ENCODE measurements around the gene FAM193B. TPM values are rescaled to one million over a fixed set of nuclear protein-coding genes. Genes with fewer than 3 reads are reported as not detected.

Gene FAM193B
- total RNA-seq, 1 donor from 2014 or later: 227 TPM

GRCh38 chr5:177475563-177476427 is 78.6 kb downstream of the FAM193B start:
- H3K27me3 Mint-ChIP-seq (ENCODE audit: unreplicated experiment): peaks cover 40% of the 10 kb centered on the region
- H3K4me3 Mint-ChIP-seq (ENCODE audit: unreplicated experiment): peak overlapping the region; percentile 79
- peaks cover 44% of the 10 kb centered on the region for H3K4me1 Mint-ChIP-seq (ENCODE audit: low read depth, unreplicated experiment)
- H3K36me3 Mint-ChIP-seq (ENCODE audit: unreplicated experiment): no peaks in the 10 kb centered on the region
- peaks cover 40% of the 10 kb centered on the region for H3K9me3 Mint-ChIP-seq (ENCODE audit: unreplicated experiment)
- DNase-seq: no peak
- H3K27ac Mint-ChIP-seq (ENCODE audit: unreplicated experiment): peak overlapping the region; percentile 95
- TF ChIP-seq CTCF (IDR thresholded peaks at IDR 0.05; ENCODE audit: partially characterized antibody, unreplicated experiment): no peak

DNA sequence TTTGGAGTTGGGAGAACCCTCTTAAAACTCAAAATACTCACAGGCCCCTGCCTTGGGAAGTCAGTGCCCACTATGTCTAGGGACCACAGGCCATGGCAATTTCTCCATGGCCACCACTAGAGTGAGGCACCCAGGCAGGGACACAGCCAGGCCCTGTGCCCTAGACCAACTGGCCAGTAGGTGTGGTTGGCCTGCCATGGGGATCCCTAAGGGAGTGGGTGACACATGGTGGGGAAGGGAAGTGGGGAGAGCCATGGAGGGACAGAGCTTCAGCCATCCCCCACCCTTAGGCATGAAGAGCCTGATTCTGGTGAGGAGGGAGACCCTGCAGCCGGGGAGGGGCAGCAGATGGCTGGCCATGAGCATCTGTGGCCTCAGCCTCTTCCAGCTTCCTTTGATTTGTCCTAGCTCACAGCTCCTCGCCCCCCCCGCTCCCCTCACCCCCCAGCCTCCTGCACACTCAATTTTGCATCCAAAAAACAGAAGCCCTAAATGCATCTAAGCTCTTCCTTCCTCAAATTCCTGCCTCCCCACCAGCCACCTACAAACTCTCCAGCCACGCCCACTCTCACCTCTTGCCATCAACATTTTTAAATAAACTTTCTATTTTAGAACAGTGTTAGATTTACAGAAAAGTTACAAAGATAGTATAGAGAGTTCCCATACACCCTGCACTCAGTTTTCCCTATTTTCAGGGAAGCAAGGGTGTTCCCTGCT is 79.4 kb downstream of the FAM193B start:
- Mint-ChIP-seq H3K4me3 (ENCODE audit: unreplicated experiment) (peak overlapping the region; percentile 79), H3K36me3 (ENCODE audit: unreplicated experiment) (no peaks in the 10 kb centered on the region), H3K4me1 (ENCODE audit: low read depth, unreplicated experiment) (peaks cover 49% of the 10 kb centered on the region), H3K9me3 (ENCODE audit: unreplicated experiment) (peaks cover 48% of the 10 kb centered on the region), H3K27ac (ENCODE audit: unreplicated experiment) (peak overlapping the region; percentile 95), H3K27me3 (ENCODE audit: unreplicated experiment) (peaks cover 48% of the 10 kb centered on the region)
- DNase-seq: peak; percentile 61
- no peak for TF ChIP-seq CTCF (IDR thresholded peaks at IDR 0.05; ENCODE audit: partially characterized antibody, unreplicated experiment)

DNA sequence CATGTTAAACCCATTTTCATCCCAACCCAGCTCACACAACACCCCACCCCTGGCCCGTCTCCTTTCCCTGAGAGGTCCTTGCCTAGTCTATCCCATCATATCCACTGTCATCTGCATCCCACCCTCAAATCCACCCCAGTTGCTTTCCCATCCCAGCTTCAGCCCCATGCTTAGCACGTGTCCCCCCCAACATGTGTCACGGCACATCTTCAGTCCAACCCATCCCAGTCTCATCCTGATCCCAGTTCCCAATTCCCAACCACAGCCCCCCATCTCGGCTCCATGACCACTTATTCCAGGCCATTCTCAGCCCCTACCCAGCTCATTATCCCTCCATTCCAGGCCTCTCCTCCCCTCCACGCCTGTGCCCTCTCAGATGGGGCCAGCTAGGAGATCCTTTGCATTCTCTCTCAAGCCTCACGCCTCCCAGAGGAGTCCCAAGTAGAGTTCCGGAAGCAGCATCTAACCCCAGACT is 80.3 kb downstream of the FAM193B start:
- no peak for DNase-seq
- peaks cover 54% of the 10 kb centered on the region for H3K27me3 Mint-ChIP-seq (ENCODE audit: unreplicated experiment)
- peaks cover 45% of the 10 kb centered on the region for H3K9me3 Mint-ChIP-seq (ENCODE audit: unreplicated experiment)
- peak overlapping the region; percentile 80 for H3K4me3 Mint-ChIP-seq (ENCODE audit: unreplicated experiment)
- peaks cover 44% of the 10 kb centered on the region for H3K4me1 Mint-ChIP-seq (ENCODE audit: low read depth, unreplicated experiment)
- peak overlapping the region; percentile 95 for H3K27ac Mint-ChIP-seq (ENCODE audit: unreplicated experiment)
- no peak for TF ChIP-seq CTCF (IDR thresholded peaks at IDR 0.05; ENCODE audit: partially characterized antibody, unreplicated experiment)
- no peaks in the 10 kb centered on the region for H3K36me3 Mint-ChIP-seq (ENCODE audit: unreplicated experiment)

DNA sequence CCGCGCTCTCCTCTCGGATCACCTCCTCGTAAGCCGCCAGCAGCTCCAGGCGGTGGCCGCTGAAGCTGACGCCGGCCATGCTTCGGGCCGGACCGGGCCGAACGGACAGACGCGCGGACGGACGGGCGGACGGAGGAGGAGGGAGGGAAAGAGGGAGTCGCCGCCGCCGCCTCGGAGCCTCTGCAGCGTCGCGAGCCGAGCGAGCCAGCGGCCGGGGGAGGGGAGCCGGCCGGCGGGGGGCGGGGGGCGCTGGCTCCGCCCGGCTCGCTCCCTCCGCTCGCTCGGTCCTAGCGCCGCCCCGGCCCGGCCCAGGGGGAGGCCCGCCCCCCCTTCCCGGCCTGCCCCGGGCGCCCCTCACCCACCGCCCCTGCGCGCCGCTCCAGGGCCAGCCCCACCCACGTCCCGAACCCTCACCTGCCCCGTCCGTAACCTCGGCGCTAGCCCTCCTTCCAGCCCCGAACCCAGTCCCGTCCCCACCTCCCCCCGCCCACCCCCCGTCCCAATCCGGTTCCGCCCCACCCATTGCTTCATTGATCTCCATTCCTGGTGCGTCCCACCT is 80.8 kb downstream of the FAM193B start, which contains the start of gene DBN1:
Gene DBN1, minus strand, starts transcription at position 192 of the 559 bp plus-strand sequence. Its CDS starts 113 bp downstream, at position 79.
- H3K4me3 Mint-ChIP-seq (ENCODE audit: unreplicated experiment): peak within 1 kb of the TSS; percentile 80
- H3K4me1 Mint-ChIP-seq (ENCODE audit: low read depth, unreplicated experiment): peaks cover 47% of the 10 kb centered on the region
- H3K9me3 Mint-ChIP-seq (ENCODE audit: unreplicated experiment): peaks cover 50% of the 10 kb centered on the region
- H3K36me3 Mint-ChIP-seq (ENCODE audit: unreplicated experiment): no peaks in the 10 kb centered on the region
- H3K27ac Mint-ChIP-seq (ENCODE audit: unreplicated experiment): peak within 1 kb of the TSS; percentile 95
- H3K27me3 Mint-ChIP-seq (ENCODE audit: unreplicated experiment): peaks cover 59% of the 10 kb centered on the region
- peak; percentile 81 for DNase-seq
- TF ChIP-seq CTCF (IDR thresholded peaks at IDR 0.05; ENCODE audit: partially characterized antibody, unreplicated experiment): no peak
